Ascending aorta (tissue), 2 donors: Measurements from ENCODE around the gene VPS37C. TPM values are rescaled to one million over a fixed set of nuclear protein-coding genes. Genes with fewer than 3 reads are reported as not detected.

Experiments used
- DNase-seq, 2 donors: peaks; one replicate each; pipeline ENCODE4 v3.0.0-alpha.2; 2019; ENCODE audit warnings: low spot score in 2 of 2
- H3K27ac ChIP-seq, 2 donors: fragments of 200-600 bp; sonication (generic); one replicate each; pipeline ENCODE4 v1.5.1; 2016 to 2017; ENCODE audit warnings: mild to moderate bottlenecking in 1 of 2
- H3K27me3 ChIP-seq: fragments of 200-600 bp; sonication (generic); one replicate; pipeline ENCODE4 v1.5.1; 2017
- H3K36me3 ChIP-seq, 2 donors: fragments of 200-600 bp; sonication (generic); one replicate each; pipeline ENCODE4 v1.5.1; 2016
- H3K4me1 ChIP-seq, 2 donors: fragments of 200-600 bp; sonication (generic); one replicate each; pipeline ENCODE4 v1.5.1; 2016 to 2017; ENCODE audit warnings: mild to moderate bottlenecking in 1 of 2
- H3K4me3 ChIP-seq, 2 donors: fragments of 200-600 bp; sonication (generic); one replicate each; pipeline ENCODE4 v1.5.1; 2016 to 2017; ENCODE audit warnings: mild to moderate bottlenecking in 1 of 2
- H3K9me3 ChIP-seq, 2 donors: fragments of 200-600 bp; sonication (generic); one replicate each; pipeline ENCODE4 v1.5.1; 2016
- intact Hi-C: fragments of 100-400 bp; cut with DNase I; formaldehyde crosslinking; loops from one replicate; pipeline ENCODE4 v1.15.1; 2023
- total RNA-seq: library from RNA; depleted of rRNA; stranded (reverse); fragments of >200 nt; gene quantifications from one replicate; pipeline ENCODE4 v1.1.0, GENCODE V29; 2016
- TF ChIP-seq, protein P1 (sequence below), 3 experiments: fragments of 200-600 bp in 2 of 3; fragments of 450-650 bp in 1 of 3; sonication (generic) in 2 of 3; IDR thresholded peaks; one replicate each; pipeline ENCODE4 v1.5.1; 2016 to 2019; ENCODE audit warnings: antibody characterized with exemption in 3 of 3, mild to moderate bottlenecking in 1 of 3, moderate library complexity in 1 of 3

Gene VPS37C
- total RNA-seq, 1 donor from 2014 or later = 25.8 TPM

DNA sequence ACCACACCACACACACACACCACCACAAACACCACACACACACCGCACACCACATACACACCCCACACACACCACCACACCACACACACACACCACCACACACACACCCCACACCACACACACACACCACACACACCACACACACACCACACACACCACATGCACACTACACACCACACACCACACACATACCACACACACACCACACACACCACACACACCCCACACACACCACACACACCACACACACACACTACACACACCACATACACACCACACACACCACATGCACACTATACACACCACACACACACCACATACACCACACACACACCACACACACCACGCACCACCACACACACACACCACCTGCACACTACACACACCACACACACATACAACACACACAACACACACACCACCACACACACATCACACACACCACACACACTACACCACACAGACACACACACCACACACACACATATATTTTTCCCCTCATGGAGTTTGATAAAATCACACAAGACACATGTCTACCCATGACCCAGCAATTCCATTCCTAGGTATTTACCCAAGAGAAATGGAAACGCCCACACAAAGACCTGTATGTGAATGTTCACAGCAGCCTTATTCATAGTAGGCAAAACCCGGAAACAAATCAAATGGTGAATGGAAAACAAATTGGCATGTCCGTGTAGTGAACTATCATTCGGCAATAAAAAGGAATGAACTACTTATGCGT, 44.6 kb downstream of the VPS37C start:
- H3K9me3 ChIP-seq = no peaks in the 10 kb centered on the region
- H3K4me3 ChIP-seq = no peak overlapping the region
- TF ChIP-seq, protein P1, sequence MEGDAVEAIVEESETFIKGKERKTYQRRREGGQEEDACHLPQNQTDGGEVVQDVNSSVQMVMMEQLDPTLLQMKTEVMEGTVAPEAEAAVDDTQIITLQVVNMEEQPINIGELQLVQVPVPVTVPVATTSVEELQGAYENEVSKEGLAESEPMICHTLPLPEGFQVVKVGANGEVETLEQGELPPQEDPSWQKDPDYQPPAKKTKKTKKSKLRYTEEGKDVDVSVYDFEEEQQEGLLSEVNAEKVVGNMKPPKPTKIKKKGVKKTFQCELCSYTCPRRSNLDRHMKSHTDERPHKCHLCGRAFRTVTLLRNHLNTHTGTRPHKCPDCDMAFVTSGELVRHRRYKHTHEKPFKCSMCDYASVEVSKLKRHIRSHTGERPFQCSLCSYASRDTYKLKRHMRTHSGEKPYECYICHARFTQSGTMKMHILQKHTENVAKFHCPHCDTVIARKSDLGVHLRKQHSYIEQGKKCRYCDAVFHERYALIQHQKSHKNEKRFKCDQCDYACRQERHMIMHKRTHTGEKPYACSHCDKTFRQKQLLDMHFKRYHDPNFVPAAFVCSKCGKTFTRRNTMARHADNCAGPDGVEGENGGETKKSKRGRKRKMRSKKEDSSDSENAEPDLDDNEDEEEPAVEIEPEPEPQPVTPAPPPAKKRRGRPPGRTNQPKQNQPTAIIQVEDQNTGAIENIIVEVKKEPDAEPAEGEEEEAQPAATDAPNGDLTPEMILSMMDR (IDR thresholded peaks at IDR 0.05) = no peak
- intact Hi-C loops = no loop called here
- H3K27ac ChIP-seq = no peak overlapping the region
- H3K36me3 ChIP-seq = no peaks in the 10 kb centered on the region
- no peaks in the 10 kb centered on the region for H3K4me1 ChIP-seq
- DNase-seq = no peak
- no peaks in the 10 kb centered on the region for H3K27me3 ChIP-seq

DNA sequence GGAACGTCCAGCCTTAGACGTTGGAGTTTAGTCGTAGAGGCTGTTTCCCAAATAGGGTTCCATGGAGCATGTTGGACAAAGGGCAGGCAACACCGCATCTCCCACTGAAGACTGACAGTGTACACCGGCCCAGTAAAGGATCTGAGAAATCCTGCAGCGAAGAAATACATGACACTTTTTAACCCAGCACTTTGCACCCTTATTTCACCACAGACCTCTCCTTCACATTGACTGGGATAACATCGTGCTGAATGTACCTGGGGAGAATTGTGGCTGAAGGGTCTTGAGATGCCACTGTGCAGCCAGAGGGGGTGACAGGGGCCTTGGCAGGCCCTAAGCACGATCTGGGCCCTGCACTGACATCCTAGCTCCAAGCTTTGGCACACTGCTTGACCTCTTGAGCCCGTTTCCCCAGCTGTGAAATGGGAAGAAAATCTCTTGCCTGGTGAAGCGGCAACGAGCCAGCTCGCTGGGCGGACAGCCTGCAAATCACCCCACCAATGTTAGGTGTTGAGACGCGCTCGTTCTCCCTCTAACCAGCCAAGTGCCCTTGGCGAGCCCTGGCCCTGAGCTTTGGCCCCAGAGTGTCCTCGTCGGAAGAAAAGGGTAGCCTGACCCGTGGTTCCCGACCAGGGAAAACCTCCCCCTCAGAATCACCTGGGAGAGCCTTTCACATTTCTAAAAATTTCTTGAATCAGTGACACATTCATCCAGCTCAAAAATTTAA, 45.6 kb downstream of the VPS37C start:
- H3K9me3 ChIP-seq = no peaks in the 10 kb centered on the region
- H3K27me3 ChIP-seq = no peaks in the 10 kb centered on the region
- intact Hi-C loops = no loop called here
- no peaks in the 10 kb centered on the region for H3K36me3 ChIP-seq
- no peak overlapping the region for H3K27ac ChIP-seq
- H3K4me1 ChIP-seq = no peaks in the 10 kb centered on the region
- DNase-seq = no peak
- TF ChIP-seq, protein P1 (IDR thresholded peaks at IDR 0.05) = no peak
- no peak overlapping the region for H3K4me3 ChIP-seq

DNA sequence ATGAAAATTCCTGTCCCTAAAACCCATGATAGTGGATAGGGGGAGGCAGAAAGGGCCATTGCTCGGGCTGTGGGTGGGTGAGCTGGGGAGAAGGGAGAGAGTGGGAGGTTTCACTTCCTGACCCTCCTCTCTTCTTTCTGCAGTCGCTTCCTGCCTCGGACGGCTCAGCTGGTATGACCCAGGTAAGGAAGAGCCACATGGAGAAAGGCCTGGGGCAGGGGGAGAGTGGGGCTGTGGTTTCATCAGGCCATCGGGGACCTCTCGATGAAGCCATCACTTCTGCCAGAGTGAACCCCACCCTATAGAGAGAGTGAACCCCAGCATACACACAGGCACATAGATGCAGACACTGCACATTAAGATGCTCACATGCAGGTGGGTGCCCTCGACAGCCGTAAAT, 46.3 kb downstream of the VPS37C start:
- no peaks in the 10 kb centered on the region for H3K27me3 ChIP-seq
- no peaks in the 10 kb centered on the region for H3K4me1 ChIP-seq
- no peak overlapping the region for H3K27ac ChIP-seq
- H3K36me3 ChIP-seq = no peaks in the 10 kb centered on the region
- no peaks in the 10 kb centered on the region for H3K9me3 ChIP-seq
- H3K4me3 ChIP-seq = no peak overlapping the region
- intact Hi-C loops = no loop called here
- DNase-seq = no peak
- TF ChIP-seq, protein P1 (IDR thresholded peaks at IDR 0.05) = no peak

DNA sequence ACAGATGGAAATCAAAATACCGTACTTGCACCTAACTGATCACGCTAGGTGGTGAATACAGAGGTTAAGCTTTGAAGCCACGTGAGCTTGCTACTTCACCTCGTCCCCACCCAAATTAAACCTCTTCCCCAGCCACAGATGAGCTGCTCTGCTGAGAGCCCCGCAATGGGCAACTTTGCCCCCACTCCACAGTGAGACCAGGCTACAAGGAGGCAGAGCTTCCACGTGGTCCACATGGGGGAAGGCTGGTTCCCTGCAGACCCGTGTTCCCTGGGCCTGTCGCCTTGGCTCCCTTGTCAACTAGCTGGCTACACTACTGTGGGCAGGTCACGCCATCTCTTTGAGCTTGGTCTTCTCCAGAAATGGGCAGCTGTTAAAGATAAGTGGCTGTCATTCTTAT, 48.0 kb downstream of the VPS37C start:
- no peak overlapping the region for H3K4me3 ChIP-seq
- no peaks in the 10 kb centered on the region for H3K4me1 ChIP-seq
- no peaks in the 10 kb centered on the region for H3K9me3 ChIP-seq
- H3K27me3 ChIP-seq = no peaks in the 10 kb centered on the region
- TF ChIP-seq, protein P1 (IDR thresholded peaks at IDR 0.05) = no peak
- no peaks in the 10 kb centered on the region for H3K36me3 ChIP-seq
- intact Hi-C loops = no loop called here
- no peak overlapping the region for H3K27ac ChIP-seq
- DNase-seq = no peak

DNA sequence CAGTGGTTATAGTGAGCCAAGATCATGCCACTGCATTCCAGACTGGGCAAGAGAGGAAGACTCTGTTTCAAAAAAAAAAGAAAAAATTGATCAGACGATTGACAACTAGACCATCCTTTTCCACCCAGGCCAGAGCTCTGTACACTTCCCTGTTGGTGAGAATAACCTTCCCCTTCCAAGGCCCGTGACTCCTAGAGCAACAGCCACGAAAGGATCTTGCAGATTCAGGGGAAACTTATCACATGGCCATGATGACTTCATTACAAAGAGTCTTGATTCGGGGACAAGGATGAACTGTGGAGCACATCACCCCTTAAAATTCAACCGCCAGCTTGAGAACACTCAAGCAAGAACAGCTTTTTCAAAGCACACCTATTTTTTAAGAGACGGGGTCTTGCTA, 48.7 kb downstream of the VPS37C start:
- no peak overlapping the region for H3K27ac ChIP-seq
- intact Hi-C loops = no loop called here
- H3K4me1 ChIP-seq = no peaks in the 10 kb centered on the region
- H3K9me3 ChIP-seq = no peaks in the 10 kb centered on the region
- H3K4me3 ChIP-seq = no peak overlapping the region
- H3K27me3 ChIP-seq = no peaks in the 10 kb centered on the region
- no peak for DNase-seq
- TF ChIP-seq, protein P1 (IDR thresholded peaks at IDR 0.05) = no peak
- no peaks in the 10 kb centered on the region for H3K36me3 ChIP-seq
